GM04503 (cell line): Measurements from ENCODE around the gene NAT16.
"Not testable (repeated sequence)": the region's sequence is repeated elsewhere in the genome, so short reads cannot be mapped to it uniquely, and the experiment has no call there.

Experiments used
- DNase-seq: peaks from one replicate; pipeline ENCODE4 v3.0.0-alpha.2; 2012; ENCODE audit warnings: low read depth

Gene NAT16

GRCh38 chr7:101201695-101202602, 21.9 kb upstream of the NAT16 start:
- DNase-seq = no peak

GRCh38 chr7:101200862-101201599, 20.9 kb upstream of the NAT16 start, which contains the start of gene MOGAT3:
Gene MOGAT3, minus strand, starts transcription at chr7:101201036. Its CDS starts 182 bp downstream, at chr7:101200854.
- no peak for DNase-seq

- DNase-seq = no peak
Measured at GRCh38 chr7:101200504-101200861, 20.4 kb upstream of the NAT16 start.

GRCh38 chr7:101199522-101199921, 19.4 kb upstream of the NAT16 start:
- not testable (repeated sequence) for DNase-seq

- no peak for DNase-seq
Measured at GRCh38 chr7:101198476-101198875, 18.4 kb upstream of the NAT16 start.

DNA sequence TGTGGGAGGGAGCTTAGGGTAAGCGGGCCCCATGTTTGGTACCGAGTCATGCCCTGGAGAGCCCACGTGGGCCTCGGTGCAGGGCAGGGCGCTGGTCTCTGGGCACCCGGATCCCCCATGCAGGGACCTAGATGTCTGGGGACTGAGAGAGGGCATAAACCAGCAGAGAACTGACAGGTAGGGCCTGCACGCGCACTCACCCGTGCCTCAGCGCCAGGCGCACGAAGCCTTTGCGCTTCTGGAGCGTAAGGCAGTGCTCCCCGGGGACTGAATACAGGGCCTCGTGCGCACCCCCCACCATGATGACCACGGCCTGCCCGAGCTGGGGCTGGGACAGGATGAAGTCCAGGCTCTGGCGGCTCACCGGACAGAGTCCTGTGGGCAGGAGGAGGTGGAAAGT, 17.9 kb upstream of the NAT16 start:
- DNase-seq = no peak

GRCh38 chr7:101195884-101196283, 15.8 kb upstream of the NAT16 start:
- DNase-seq = no peak

GRCh38 chr7:101189109-101189508, 9.0 kb upstream of the NAT16 start:
- no peak for DNase-seq

GRCh38 chr7:101186844-101187428, 6.8 kb upstream of the NAT16 start:
- DNase-seq = no peak

DNA sequence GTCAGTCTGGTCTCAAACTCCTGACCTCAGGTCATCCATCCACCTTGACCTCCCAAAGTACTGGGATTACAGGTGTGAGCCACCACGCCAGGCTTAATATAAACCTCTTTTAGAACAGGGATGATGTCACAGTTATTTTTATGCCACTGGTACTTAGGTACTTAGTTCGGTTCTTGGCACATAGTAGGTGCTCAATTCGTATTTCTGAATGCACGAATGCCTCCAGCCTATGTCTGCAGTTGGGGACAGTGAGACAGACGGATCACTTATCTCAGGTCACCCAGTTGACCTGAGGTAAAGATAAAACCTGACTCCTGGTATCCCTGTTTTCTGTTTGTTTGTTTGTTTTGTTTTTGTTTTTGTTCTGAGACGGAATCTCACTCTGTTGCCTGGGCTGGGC, 6.1 kb upstream of the NAT16 start:
- no peak for DNase-seq

DNA sequence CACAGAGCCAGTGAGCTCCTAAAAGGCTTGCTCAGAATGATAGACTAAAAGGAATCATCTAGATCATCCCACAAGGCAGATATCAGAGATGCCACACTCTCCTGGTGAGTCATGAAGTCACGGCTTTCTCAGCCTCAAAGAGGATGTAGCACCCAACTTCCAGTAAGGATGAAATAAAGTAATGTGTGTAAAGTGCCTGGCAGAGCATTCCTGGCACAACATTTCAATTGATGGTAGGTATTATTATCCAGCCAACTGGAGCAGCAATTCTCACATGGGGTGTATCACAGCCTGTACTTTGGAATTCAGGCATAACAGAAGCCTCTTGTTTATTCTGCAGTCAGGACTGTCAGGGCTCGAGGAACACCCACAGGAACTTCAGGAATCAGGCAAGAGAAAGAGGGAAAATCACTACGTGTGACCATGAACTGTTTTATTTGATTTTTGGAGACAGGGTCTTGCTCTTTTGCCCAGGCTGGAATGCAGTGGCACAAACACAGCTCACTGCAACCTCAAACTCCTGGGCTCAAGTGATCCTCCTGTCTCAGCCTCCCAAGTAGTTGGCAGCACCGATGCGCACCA, 5.3 kb upstream of the NAT16 start:
- DNase-seq = no peak

DNA sequence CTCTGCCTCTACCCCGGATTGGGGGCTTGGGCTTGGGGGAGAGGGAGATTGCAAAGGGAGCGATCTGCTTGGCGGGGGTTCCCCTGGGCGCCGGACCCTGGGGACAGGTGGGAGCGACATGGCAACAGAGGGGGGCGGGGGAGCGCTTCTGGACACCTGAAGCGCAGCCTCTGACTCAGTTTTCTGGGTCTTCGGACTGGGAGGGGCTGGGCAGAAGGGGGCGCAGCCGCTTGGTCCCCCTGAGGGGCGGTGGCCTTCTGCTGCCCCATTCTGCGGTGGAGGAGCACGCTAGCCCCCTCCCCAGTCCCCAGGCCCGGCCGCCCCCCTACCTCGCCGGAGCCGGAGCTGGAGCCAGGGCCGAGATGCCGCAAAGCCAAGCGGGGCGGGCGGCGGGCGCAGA, 380 bp downstream of the NAT16 start:
- DNase-seq = no peak

- no peak for DNase-seq
Measured at GRCh38 chr7:101179117-101179516, 976 bp downstream of the NAT16 start.

DNA sequence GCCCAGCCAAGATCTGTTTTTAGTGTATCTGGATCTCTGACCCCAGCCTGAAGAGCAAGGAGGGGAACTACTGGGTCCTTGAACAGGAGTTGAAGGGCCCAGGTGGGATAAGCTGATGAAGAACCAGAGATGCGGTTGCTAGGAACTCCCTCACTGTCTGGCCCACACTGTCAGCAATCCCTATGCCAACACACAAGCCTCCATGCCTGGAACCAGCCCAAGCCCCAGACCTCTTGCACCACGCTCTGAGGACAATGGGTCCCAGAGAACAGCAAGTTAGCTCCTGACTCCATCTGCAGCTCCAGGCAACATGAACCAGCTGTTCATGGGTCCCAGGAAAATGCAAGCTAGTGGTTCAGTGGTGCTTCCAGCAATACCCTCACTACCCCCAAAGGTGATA, 2.4 kb downstream of the NAT16 start:
- DNase-seq = no peak

DNA sequence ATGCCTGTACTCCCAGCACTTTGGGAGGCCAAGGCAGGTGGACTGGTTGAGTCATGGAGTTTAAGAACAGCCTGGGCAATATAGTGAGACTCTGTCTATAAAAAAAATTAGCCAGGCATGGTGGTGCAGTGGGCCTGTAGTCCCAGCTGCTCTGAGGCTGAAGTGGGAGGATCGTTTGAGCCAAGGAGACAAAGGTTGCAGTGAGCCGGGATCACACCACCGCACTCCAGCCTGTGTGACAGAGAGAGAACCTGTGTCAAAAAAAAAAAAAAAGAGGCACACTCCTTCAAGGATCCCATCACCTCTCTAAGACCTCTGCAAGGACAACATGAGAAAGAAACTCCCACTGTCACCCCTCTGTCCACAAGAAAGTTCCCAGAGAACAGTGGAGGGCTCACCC, 4.4 kb downstream of the NAT16 start:
- no peak for DNase-seq

DNA sequence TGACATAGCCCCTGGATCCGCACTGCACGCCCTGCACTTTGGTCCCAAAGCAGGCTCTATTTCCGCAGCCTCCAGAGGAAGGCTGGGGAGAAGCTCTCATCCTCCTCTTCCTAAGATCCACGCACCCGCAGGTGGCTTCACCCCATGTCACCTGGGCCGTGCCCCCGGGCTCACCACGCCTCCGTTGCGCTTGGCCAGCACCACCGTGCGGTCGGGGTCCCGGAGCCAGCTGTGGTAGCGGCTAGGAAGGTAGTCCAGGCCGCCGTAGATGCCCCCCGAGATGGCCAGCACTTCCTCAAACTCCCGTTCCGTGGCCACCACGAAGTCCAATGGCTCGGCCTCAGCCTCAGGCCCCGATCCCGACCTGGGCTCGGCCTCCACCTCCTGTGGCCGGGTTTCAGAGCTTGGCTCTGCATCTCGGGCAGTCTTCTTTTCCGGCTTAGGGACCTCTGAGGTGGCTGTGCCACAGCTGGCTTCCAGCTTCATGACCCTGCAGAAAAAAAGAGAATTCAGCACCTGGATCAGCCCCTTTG, 5.7 kb downstream of the NAT16 start:
- no peak for DNase-seq

DNA sequence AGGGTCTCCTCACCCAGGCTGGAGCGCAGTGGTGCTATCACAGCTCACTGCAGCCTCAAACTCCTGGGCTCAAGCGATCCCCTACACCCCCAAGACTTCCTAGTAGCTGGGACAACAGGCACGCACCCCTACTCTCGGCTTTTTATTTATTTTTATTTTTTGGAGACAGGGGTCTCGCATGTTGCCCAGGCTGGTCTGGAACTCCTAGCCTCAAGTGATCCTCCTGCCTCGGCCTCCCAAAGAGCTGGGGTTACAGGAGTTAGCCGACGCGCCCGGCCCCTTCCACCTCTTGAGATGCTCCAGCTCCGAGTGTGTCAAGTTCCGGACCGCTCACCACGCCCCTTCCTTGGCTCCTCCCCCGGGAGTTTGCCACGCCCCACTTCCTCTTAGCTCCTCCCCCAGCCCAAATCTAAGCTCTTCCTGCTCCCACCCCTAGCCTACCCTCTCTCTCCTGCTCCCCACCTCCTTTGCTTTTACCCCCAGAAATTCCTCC, 6.3 kb downstream of the NAT16 start:
- no peak for DNase-seq

GRCh38 chr7:101172854-101173751, 7.0 kb downstream of the NAT16 start:
- DNase-seq = no peak

GRCh38 chr7:101172005-101172853, 7.9 kb downstream of the NAT16 start:
- DNase-seq = no peak

- no peak for DNase-seq
Measured at GRCh38 chr7:101171442-101171837, 8.7 kb downstream of the NAT16 start.
